GM19035 (cell line): Measurements from ENCODE around the gene ASCL2.

Source experiments
- ATAC-seq: cut with Tn5 transposase; IDR thresholded peaks from one replicate; pipeline ENCODE4 v1.9.1; 2021; ENCODE audit not compliant: unreplicated experiment

ASCL2 gene

GRCh38 chr11:2270322-2271076, at the start of gene ASCL2:
Gene ASCL2 (minus strand): TSS chr11:2270588. CDS start chr11:2270332, 256 bp downstream.
- no peak for ATAC-seq

- no peak for ATAC-seq
Measured at GRCh38 chr11:2319791-2320472, 49.5 kb upstream of the ASCL2 start.

GRCh38 chr11:2318707-2319106, 48.3 kb upstream of the ASCL2 start:
- ATAC-seq, result no peak

- no peak for ATAC-seq
Measured at GRCh38 chr11:2318123-2318522, 47.7 kb upstream of the ASCL2 start.

GRCh38 chr11:2317354-2318050, 47.1 kb upstream of the ASCL2 start:
- no peak for ATAC-seq

GRCh38 chr11:2316963-2317244, 46.5 kb upstream of the ASCL2 start:
- ATAC-seq, result no peak

- ATAC-seq, result no peak
Measured at GRCh38 chr11:2316169-2316962, 46.0 kb upstream of the ASCL2 start.

- ATAC-seq, result no peak
Measured at GRCh38 chr11:2315395-2316168, 45.2 kb upstream of the ASCL2 start.

GRCh38 chr11:2314525-2315394, 44.4 kb upstream of the ASCL2 start:
- no peak for ATAC-seq

GRCh38 chr11:2314136-2314524, 43.7 kb upstream of the ASCL2 start:
- ATAC-seq, result no peak

- no peak for ATAC-seq
Measured at GRCh38 chr11:2313051-2313951, 42.9 kb upstream of the ASCL2 start.

GRCh38 chr11:2312232-2313042, 42.0 kb upstream of the ASCL2 start:
- no peak for ATAC-seq

GRCh38 chr11:2311353-2312133, 41.2 kb upstream of the ASCL2 start:
- no peak for ATAC-seq

- ATAC-seq, result no peak
Measured at GRCh38 chr11:2310786-2311352, 40.5 kb upstream of the ASCL2 start.

- ATAC-seq, result no peak
Measured at GRCh38 chr11:2310073-2310785, 39.8 kb upstream of the ASCL2 start.
